ENCODE measurements around the gene SPATC1L.

The SPATC1L gene

GRCh38 chr21:46199436-46200373 is 15.4 kb upstream of the SPATC1L start:
- no peak for DNase-seq (ENCODE audit: extremely low spot score)
- ChIA-PET CTCF (interaction anchor here (1.2 kb wide), 1 partner anchor 15 kb away, joined by 3 read pairs; no protein-coding TSS in a partner anchor), POLR2A (no interaction called here)
- TF ChIP-seq CTCF (IDR thresholded peaks at IDR 0.05; ENCODE audit: control extremely low read depth, extremely low read depth, low read depth, missing control alignments) = no peak

- ChIA-PET CTCF (interaction anchor here (1.1 kb wide), 1 partner anchor 11 kb away, joined by 3 read pairs; no protein-coding TSS in a partner anchor), POLR2A (no interaction called here)
- no peak for DNase-seq (ENCODE audit: extremely low spot score)
- no peak for TF ChIP-seq CTCF (IDR thresholded peaks at IDR 0.05; ENCODE audit: control extremely low read depth, extremely low read depth, low read depth, missing control alignments)
Measured at GRCh38 chr21:46196733-46197132, 12.5 kb upstream of the SPATC1L start.

GRCh38 chr21:46195595-46196195 is 11.4 kb upstream of the SPATC1L start:
- CTCF ChIA-PET = interaction anchor here (1.0 to 1.2 kb wide), 2 partner anchors 9 to 100 kb away, joined by 3 read pairs; no protein-coding TSS in a partner anchor
- no peak for TF ChIP-seq CTCF (IDR thresholded peaks at IDR 0.05; ENCODE audit: control extremely low read depth, extremely low read depth, low read depth, missing control alignments)
- POLR2A ChIA-PET = no interaction called here
- no peak for DNase-seq (ENCODE audit: extremely low spot score)

- ChIA-PET POLR2A (interaction anchor here (0.5 kb wide), 1 partner anchor 441 kb away, joined by 6 read pairs; the partner anchor contains the start of gene PRMT2), CTCF (interaction anchor here (1.0 to 1.2 kb wide), 2 partner anchors 8 to 101 kb away, joined by 3 read pairs; no protein-coding TSS in a partner anchor)
- TF ChIP-seq CTCF (IDR thresholded peaks at IDR 0.05; ENCODE audit: control extremely low read depth, extremely low read depth, low read depth, missing control alignments) = no peak
- DNase-seq (ENCODE audit: extremely low spot score) = no peak
Measured at GRCh38 chr21:46194374-46195334, 10.4 kb upstream of the SPATC1L start.

- ChIA-PET POLR2A (no interaction called here), CTCF (no interaction called here)
- TF ChIP-seq CTCF (IDR thresholded peaks at IDR 0.05; ENCODE audit: control extremely low read depth, extremely low read depth, low read depth, missing control alignments) = no peak
- no peak for DNase-seq (ENCODE audit: extremely low spot score)
Measured at GRCh38 chr21:46193829-46194373, 9.6 kb upstream of the SPATC1L start.
